Stimulated activated naive CD4-positive, alpha-beta T cell (primary cell): ENCODE data around the gene ZNF865.

Experiments
- DNase-seq, 6 experiments: peaks; one replicate each; lab custom pipeline; 2025; lab: John Stamatoyannopoulos, UW

ZNF865 gene

GRCh38 chr19:55644842-55645511, 39.5 kb downstream of the ZNF865 start:
- no peak for DNase-seq

DNA sequence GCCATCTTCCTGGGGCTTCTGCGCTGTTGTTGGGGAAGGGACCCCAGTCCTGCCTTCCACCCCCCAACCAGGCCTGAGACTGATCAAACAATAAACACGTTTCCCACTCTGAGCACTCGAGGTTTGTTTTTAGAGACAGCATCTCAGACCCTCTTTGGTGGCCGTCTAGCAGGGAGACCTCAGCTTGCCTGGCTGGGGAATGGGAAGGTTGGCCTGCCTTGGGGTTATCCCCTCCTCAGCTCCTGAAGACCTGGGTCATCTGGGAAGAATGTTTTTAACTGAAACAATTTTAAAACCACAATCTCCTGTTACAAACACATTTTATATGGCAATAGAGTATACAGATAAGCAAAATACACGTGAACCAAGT, 40.0 kb downstream of the ZNF865 start:
- DNase-seq, result no peak

GRCh38 chr19:55646889-55647731, 41.7 kb downstream of the ZNF865 start:
- DNase-seq, result no peak

DNA sequence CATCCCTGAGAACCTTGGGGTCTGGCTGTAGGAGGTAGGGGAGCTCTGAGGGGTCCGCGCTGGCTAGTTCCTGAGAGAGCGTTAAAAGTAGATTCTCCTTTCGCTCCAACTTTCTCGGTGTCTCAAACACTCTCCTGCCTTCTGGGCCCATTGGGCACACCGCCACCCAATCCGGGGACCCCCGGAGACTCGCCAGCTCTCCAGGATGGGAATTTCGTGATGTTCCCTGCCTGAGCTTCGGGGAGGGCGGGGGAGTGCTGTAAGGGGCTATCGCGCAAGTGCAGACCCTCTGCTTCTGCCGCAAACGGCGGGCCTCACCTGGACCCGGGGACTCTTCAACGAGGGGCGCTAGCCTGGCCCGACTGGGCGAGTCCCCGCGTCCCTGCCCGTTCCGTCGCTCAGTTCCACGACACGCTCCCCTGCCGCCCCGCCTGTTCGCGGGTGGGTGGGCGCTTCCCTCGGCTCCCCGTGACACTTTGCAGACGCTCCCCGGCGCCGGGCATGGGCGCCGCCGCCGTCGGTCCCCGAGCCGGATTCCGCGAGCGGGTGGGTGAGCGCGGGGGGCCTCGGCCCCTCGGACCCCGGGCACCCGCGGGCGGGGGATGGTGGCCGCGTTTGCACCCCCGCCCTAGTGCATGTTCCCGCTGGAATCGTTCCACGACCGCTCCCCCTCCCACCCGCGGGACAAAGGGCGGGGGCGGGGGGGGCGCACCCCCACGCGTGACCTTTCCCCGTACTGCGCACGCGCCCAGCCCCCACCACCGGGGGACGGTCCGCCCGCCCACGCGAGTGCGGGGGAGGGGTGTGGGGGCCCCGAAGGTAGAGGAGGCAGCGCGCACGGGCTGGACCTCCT, 42.5 kb downstream of the ZNF865 start, which contains the start of gene CCDC106:
TSS of gene CCDC106 (plus strand) at position 481 of the 853 bp plus-strand sequence. CDS start 835 bp downstream, outside the sequence.
- peak; percentile 27 to 72 (median 57) for DNase-seq

DNA sequence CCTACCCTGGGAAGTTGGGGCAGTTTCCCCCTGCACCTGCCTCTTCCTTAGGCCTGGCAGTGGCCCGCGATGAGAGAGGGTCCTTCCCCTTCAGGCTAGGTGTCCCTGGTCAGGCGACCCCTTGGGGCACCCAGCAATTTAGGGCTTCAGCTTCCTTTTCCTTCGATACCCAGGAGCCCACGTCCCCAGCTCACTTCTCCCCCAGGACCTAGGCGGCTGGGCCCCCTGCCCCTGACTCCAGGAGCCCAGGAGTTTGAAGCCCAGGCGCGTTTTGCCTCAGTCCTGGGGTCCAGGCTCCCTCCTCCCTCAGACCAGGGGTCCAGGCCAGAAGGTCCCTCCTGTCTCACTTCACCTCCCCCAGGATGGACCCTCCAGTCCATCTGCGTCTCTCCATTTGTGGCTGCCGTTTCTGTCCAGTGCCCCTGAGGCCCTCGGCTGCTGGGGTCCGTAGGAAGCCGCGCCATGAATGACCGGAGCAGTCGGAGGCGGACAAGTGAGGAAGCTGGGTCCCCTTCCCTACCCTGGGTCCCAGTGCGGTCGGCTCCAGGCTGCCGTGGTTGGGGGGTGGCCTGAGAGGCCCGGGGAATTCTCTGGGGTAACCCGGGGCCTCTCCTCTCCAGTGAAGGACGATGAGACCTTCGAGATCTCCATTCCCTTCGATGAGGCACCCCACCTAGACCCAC, 43.3 kb downstream of the ZNF865 start:
- no peak for DNase-seq

DNA sequence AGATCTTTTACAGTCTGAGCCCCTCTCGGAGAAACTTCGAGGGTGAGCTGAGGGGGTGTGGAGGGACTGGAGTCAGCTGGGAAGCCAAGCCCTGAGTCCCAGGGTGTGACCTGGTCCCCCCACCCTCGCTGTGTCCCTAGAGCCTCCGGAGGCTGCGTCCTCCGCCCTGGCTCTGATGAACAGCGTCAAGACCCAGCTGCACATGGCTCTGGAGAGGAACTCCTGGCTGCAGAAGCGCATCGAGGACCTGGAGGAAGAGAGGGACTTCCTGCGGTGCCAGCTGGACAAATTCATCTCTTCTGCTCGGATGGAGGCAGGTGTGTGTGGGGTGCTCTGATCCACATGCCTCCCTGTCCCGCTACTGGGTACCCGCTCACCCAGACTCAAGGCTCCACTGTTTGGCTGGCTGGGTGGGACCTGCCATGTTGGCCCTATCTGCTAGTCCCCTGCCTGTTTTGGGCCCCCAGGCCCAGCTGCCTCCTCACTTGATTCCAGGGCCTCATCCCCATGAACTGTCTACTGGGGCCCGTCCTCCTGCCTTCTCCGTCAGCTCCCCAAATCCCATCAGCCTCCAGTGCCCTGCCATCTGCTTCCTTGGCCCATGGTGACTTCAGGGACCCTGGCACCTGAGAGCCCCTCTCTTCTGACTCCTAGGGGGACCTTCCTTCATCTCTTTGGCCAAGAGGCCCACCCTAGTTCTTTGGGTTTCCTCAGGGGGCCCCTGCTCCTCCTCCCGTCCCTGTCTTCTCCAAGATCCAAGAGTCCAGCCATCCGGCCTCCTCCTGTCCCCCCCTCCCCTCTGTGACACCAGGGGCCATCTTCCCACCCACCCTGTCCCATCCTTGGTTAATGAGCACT, 44.0 kb downstream of the ZNF865 start:
- no peak for DNase-seq

- no peak for DNase-seq
Observed at GRCh38 chr19:55650126-55650557, 44.7 kb downstream of the ZNF865 start.

DNA sequence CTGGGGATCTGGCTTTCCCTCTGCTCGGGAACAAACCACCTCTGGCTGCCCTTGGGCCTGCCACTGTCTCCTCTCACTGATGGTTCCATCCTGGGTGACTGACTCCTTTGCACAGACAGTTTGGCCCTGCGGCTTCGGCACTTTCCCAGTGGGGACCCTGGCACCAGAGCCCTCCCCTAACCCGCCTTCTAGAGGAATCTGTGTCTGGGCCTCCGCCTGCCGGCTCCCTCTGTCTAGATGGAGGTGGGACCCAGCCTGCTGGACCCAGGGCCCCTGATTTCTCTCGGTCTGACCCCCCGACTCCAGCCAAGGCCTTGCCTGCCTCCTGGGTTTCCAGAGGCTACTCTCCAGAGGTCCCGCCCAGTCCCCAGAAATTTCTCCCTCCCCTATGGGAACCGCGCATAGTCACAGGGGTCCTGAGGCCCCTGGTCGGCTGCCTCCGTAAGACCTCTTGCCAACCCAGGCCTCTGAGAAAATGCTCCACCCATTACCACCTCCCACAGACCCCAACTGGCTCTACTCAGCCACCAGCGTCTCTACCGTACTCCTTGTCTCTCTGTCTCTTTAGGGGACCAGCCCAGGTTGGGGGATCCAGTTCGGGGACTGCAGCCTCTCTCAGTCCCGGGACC, 45.3 kb downstream of the ZNF865 start:
- DNase-seq, result no peak

- no peak for DNase-seq
Observed at GRCh38 chr19:55651236-55651635, 45.8 kb downstream of the ZNF865 start.

- no peak for DNase-seq
Observed at GRCh38 chr19:55652311-55653128, 47.1 kb downstream of the ZNF865 start.

GRCh38 chr19:55653651-55654322, 48.3 kb downstream of the ZNF865 start:
- peak; percentile 99 to 100 (median 100) for DNase-seq

GRCh38 chr19:55654323-55654867, 48.9 kb downstream of the ZNF865 start:
- peak; percentile 98 to 100 (median 100) for DNase-seq

GRCh38 chr19:55654868-55655647, 49.6 kb downstream of the ZNF865 start, which contains the start of gene U2AF2:
U2AF2 (plus strand) TSS chr19:55655035; CDS start chr19:55655105, 70 bp downstream.
- DNase-seq, result peak; percentile 82 to 97 (median 90)

GRCh38 chr19:55655648-55656040, 50.2 kb downstream of the ZNF865 start:
- no peak for DNase-seq

- no peak for DNase-seq
Observed at GRCh38 chr19:55656552-55656951, 51.1 kb downstream of the ZNF865 start.

DNA sequence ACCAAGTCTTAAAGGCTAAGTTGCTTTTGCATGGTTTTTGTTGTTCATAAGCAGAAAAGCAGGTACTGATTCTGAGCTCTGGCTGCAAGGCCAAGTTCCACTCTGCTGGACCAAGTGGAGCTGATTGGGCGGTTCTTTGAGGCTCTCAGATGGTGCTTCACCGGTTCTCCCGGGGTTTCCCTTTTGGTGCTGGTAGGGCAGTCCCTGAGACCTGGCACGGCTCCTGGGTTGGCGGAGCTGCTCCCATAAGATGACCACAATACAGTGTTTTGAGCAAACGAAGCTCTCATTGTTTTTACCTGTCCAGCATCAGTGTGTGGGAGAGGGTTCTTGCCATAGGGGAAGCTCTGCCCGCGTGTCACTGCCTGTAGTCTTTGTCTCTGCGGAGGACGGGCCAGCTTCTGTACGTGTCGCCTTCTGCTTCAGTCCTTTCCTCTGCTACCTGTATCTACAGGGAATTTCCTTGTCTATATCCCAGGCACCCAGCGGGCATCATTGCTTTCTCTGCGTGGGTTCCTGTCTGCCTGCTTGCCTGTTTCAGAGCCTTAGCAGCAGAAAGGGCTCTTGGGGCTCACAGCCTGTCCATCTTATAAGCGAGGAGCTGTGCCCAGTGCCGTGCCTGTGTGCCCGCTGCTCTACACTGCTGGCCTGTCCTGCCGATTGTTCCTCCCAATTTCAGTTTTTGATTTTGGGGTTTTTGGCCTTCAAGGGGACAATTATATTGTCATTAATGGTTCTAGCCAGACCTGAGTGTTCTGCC, 51.7 kb downstream of the ZNF865 start:
- no peak for DNase-seq
